HG03520 (cell line): ENCODE measurements around the gene TSPOAP1.

ENCODE experiments used
- ATAC-seq: cut with Tn5 transposase; IDR thresholded peaks from one replicate; pipeline ENCODE4 v1.9.1; 2021; ENCODE audit warnings: mild to moderate bottlenecking, moderate library complexity; ENCODE audit not compliant: unreplicated experiment

Gene TSPOAP1

GRCh38 chr17:58329810-58330537 lies 1.4 kb upstream of the TSPOAP1 start:
- peak; percentile 6 for ATAC-seq

- ATAC-seq, result peak; percentile 43
Measured at GRCh38 chr17:58329035-58329809, 627 bp upstream of the TSPOAP1 start.

GRCh38 chr17:58327363-58328194 lies 1.0 kb downstream of the TSPOAP1 start:
- no peak for ATAC-seq

- ATAC-seq, result no peak
Measured at GRCh38 chr17:58326609-58327362, 1.8 kb downstream of the TSPOAP1 start.

GRCh38 chr17:58325976-58326468 lies 2.6 kb downstream of the TSPOAP1 start:
- ATAC-seq, result no peak

- ATAC-seq, result no peak
Measured at GRCh38 chr17:58325289-58325726, 3.3 kb downstream of the TSPOAP1 start.

- ATAC-seq, result no peak
Measured at GRCh38 chr17:58324409-58325288, 3.9 kb downstream of the TSPOAP1 start.

GRCh38 chr17:58324056-58324408 lies 4.6 kb downstream of the TSPOAP1 start:
- no peak for ATAC-seq

GRCh38 chr17:58323366-58324055 lies 5.1 kb downstream of the TSPOAP1 start:
- no peak for ATAC-seq

GRCh38 chr17:58322581-58323185 lies 5.9 kb downstream of the TSPOAP1 start:
- no peak for ATAC-seq

- no peak for ATAC-seq
Measured at GRCh38 chr17:58321571-58322525, 6.7 kb downstream of the TSPOAP1 start.

- no peak for ATAC-seq
Measured at GRCh38 chr17:58320570-58321323, 7.8 kb downstream of the TSPOAP1 start.

GRCh38 chr17:58320163-58320558 lies 8.4 kb downstream of the TSPOAP1 start:
- no peak for ATAC-seq

- no peak for ATAC-seq
Measured at GRCh38 chr17:58319173-58320162, 9.1 kb downstream of the TSPOAP1 start.

- no peak for ATAC-seq
Measured at GRCh38 chr17:58318627-58319172, 9.9 kb downstream of the TSPOAP1 start.
